Liver (tissue), 3 donors: Measurements from ENCODE around the gene TRIM8.

Experiments used
- CTCF ChIP-seq: fragments of 150-350 bp; IDR thresholded peaks from 2 replicates; pipeline ENCODE4 v1.5.1; 2017; ENCODE audit warnings: improper control_type of control experiment, low read depth, low read length; ENCODE audit not compliant: missing input control
- EGR1 ChIP-seq, 2 donors: IDR thresholded peaks; 2 replicates each; pipeline ENCODE4 v1.6.1; 2016 to 2018; ENCODE audit warnings: antibody characterized with exemption in 2 of 2, low read depth in 2 of 2
- FOXA1 ChIP-seq: IDR thresholded peaks from 2 replicates; pipeline ENCODE4 v1.6.1; 2016; ENCODE audit warnings: antibody characterized with exemption
- GABPA ChIP-seq, 2 donors: IDR thresholded peaks in 1 of 2; conservative IDR thresholded peaks in 1 of 2; 2 replicates each; pipeline ENCODE4 v1.6.1; 2016; ENCODE audit warnings: antibody characterized with exemption in 2 of 2, mild to moderate bottlenecking in 1 of 2, moderate library complexity in 1 of 2
- JUND ChIP-seq, 2 donors: IDR thresholded peaks; 2 replicates each; pipeline ENCODE4 v1.6.1; 2016; ENCODE audit warnings: antibody characterized with exemption in 2 of 2
- NR2F2 ChIP-seq: IDR thresholded peaks from 2 replicates; pipeline ENCODE4 v1.6.1; 2016; ENCODE audit warnings: antibody characterized with exemption
- REST ChIP-seq: IDR thresholded peaks from 2 replicates; pipeline ENCODE4 v1.6.1; 2016; ENCODE audit warnings: antibody characterized with exemption, mild to moderate bottlenecking
- RXRA ChIP-seq, 2 donors: IDR thresholded peaks; 2 replicates each; pipeline ENCODE4 v1.6.1; 2017 to 2018; ENCODE audit warnings: antibody characterized with exemption in 2 of 2, mild to moderate bottlenecking in 1 of 2
- SP1 ChIP-seq: IDR thresholded peaks from 2 replicates; pipeline ENCODE4 v1.6.1; 2018; ENCODE audit warnings: antibody characterized with exemption, mild to moderate bottlenecking
- TAF1 ChIP-seq: conservative IDR thresholded peaks from 2 replicates; pipeline ENCODE4 v1.6.1; 2016; ENCODE audit warnings: antibody characterized with exemption, mild to moderate bottlenecking
- YY1 ChIP-seq: IDR thresholded peaks from 2 replicates; pipeline ENCODE4 v1.6.1; 2016; ENCODE audit warnings: antibody characterized with exemption, mild to moderate bottlenecking
- ZBTB33 ChIP-seq: IDR thresholded peaks from 2 replicates; pipeline ENCODE4 v1.6.1; 2016; ENCODE audit warnings: antibody characterized with exemption
- TF ChIP-seq, protein P1 (sequence below): IDR thresholded peaks from 2 replicates; pipeline ENCODE4 v1.6.1; 2016; ENCODE audit warnings: antibody characterized with exemption
- donor health status: healthy.
- donor health status: healthy.

- TF ChIP-seq TAF1, result no peak
- no peak for TF ChIP-seq CTCF
- no peak for TF ChIP-seq EGR1 (IDR thresholded peaks at IDR 0.05; ENCODE audit: low read depth in 2 of 2)
- TF ChIP-seq ZBTB33, result no peak
- no peak for TF ChIP-seq GABPA (IDR thresholded peaks at IDR 0.05 in 1 of 2, conservative IDR thresholded peaks at IDR 0.05 in 1 of 2)
- TF ChIP-seq YY1, result no peak
- no peak for TF ChIP-seq SP1
- no peak for TF ChIP-seq REST
- no peak for TF ChIP-seq JUND (IDR thresholded peaks at IDR 0.05)
- TF ChIP-seq, protein P1, sequence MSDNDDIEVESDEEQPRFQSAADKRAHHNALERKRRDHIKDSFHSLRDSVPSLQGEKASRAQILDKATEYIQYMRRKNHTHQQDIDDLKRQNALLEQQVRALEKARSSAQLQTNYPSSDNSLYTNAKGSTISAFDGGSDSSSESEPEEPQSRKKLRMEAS, result no peak
- TF ChIP-seq FOXA1, result no peak
- no peak for TF ChIP-seq NR2F2
- no peak for TF ChIP-seq RXRA (IDR thresholded peaks at IDR 0.05)
These were observed 11.7 kb downstream of the TRIM8 start for GRCh38 chr10:102656026-102656425.
